Tibial nerve (tissue), 4 donors: ENCODE measurements around the gene CXorf58.

ENCODE experiments used
- EP300 ChIP-seq, 2 donors: sonication (generic); formaldehyde crosslinking; IDR thresholded peaks; one replicate each; pipeline ENCODE4 v1.6.1; 2017; ENCODE audit warnings: antibody characterized with exemption in 2 of 2, mild to moderate bottlenecking in 1 of 2
- POLR2A ChIP-seq, 2 donors: fragments of 450-650 bp; IDR thresholded peaks; one replicate each; pipeline ENCODE4 v1.6.1; 2017; ENCODE audit warnings: antibody characterized with exemption in 2 of 2, mild to moderate bottlenecking in 2 of 2, moderate library complexity in 2 of 2
- TF ChIP-seq, protein P1 (sequence below), 5 experiments: fragments of 200-600 bp in 3 of 5; fragments of 450-650 bp in 2 of 5; sonication (generic) in 3 of 5; IDR thresholded peaks; one replicate each; pipeline ENCODE4 v1.5.1; 2016 to 2019; ENCODE audit warnings: antibody characterized with exemption in 5 of 5, mild to moderate bottlenecking in 3 of 5, moderate library complexity in 2 of 5

DNA sequence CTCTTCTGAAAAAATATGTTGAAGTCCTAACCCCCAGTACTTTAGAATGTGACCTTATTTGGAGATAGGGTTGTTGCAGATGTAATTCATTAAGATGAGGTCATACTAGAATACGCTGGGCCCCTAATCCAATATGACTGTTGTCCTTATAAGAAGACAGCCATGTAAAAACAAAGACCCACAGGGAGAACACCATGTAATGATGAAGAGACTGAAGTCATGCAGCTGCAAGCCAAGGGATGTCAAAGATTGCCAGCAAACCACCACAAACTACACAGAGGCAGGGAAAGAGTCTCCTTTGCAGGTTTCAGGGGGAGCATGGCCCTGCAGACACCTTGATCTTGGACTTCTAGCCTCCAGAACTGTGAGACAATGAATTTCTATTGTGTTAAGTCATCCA lies 37.4 kb downstream of the CXorf58 start:
- TF ChIP-seq, protein P1, sequence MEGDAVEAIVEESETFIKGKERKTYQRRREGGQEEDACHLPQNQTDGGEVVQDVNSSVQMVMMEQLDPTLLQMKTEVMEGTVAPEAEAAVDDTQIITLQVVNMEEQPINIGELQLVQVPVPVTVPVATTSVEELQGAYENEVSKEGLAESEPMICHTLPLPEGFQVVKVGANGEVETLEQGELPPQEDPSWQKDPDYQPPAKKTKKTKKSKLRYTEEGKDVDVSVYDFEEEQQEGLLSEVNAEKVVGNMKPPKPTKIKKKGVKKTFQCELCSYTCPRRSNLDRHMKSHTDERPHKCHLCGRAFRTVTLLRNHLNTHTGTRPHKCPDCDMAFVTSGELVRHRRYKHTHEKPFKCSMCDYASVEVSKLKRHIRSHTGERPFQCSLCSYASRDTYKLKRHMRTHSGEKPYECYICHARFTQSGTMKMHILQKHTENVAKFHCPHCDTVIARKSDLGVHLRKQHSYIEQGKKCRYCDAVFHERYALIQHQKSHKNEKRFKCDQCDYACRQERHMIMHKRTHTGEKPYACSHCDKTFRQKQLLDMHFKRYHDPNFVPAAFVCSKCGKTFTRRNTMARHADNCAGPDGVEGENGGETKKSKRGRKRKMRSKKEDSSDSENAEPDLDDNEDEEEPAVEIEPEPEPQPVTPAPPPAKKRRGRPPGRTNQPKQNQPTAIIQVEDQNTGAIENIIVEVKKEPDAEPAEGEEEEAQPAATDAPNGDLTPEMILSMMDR (IDR thresholded peaks at IDR 0.05) = no peak
- TF ChIP-seq EP300 (IDR thresholded peaks at IDR 0.05) = no peak
- no peak for TF ChIP-seq POLR2A (IDR thresholded peaks at IDR 0.05)
